GM04503 (cell line): ENCODE data around the gene DUSP6.
"Not testable (repeated sequence)": the region's sequence is repeated elsewhere in the genome, so short reads cannot be mapped to it uniquely, and the experiment has no call there.

ENCODE experiments used
- DNase-seq: peaks from one replicate; pipeline ENCODE4 v3.0.0-alpha.2; 2012; ENCODE audit warnings: low read depth

Gene DUSP6

GRCh38 chr12:89351489-89352241 lies 636 bp downstream of the DUSP6 start:
- no peak for DNase-seq

GRCh38 chr12:89350630-89351488 lies 1.4 kb downstream of the DUSP6 start:
- DNase-seq: no peak

GRCh38 chr12:89350260-89350629 lies 2.1 kb downstream of the DUSP6 start:
- no peak for DNase-seq

- DNase-seq: no peak
Measured at GRCh38 chr12:89349814-89350213, 2.5 kb downstream of the DUSP6 start.

- DNase-seq: no peak
Measured at GRCh38 chr12:89348894-89349699, 3.2 kb downstream of the DUSP6 start.

- no peak for DNase-seq
Measured at GRCh38 chr12:89347325-89347829, 4.9 kb downstream of the DUSP6 start.

- no peak for DNase-seq
Measured at GRCh38 chr12:89346741-89347324, 5.5 kb downstream of the DUSP6 start.

- DNase-seq: no peak
Measured at GRCh38 chr12:89345830-89346740, 6.2 kb downstream of the DUSP6 start.

- DNase-seq: no peak
Measured at GRCh38 chr12:89345376-89345775, 6.9 kb downstream of the DUSP6 start.

- no peak for DNase-seq
Measured at GRCh38 chr12:89344862-89345202, 7.5 kb downstream of the DUSP6 start.

- no peak for DNase-seq
Measured at GRCh38 chr12:89344043-89344861, 8.0 kb downstream of the DUSP6 start.

- DNase-seq: no peak
Measured at GRCh38 chr12:89343127-89343526, 9.2 kb downstream of the DUSP6 start.

GRCh38 chr12:89340861-89341260 lies 11.4 kb downstream of the DUSP6 start:
- DNase-seq: no peak

- no peak for DNase-seq
Measured at GRCh38 chr12:89339526-89339925, 12.8 kb downstream of the DUSP6 start.

- DNase-seq: not testable (repeated sequence)
Measured at GRCh38 chr12:89337136-89337535, 15.2 kb downstream of the DUSP6 start.

- DNase-seq: no peak
Measured at GRCh38 chr12:89335452-89336244, 16.7 kb downstream of the DUSP6 start.

GRCh38 chr12:89334548-89335169 lies 17.6 kb downstream of the DUSP6 start:
- no peak for DNase-seq

- no peak for DNase-seq
Measured at GRCh38 chr12:89333564-89334252, 18.6 kb downstream of the DUSP6 start.
